ENCODE data around the gene CPXM1. TPM values are rescaled to one million over a fixed set of nuclear protein-coding genes. Genes with fewer than 3 reads are reported as not detected.

The CPXM1 gene
- total and polyA plus RNA-seq, 9 of the 15 experiments (the other 6 are each of a cell fraction or from before 2014, with no cell fraction given), result 0.04 to 1.1 (median 0.37) TPM; not detected in 2

DNA sequence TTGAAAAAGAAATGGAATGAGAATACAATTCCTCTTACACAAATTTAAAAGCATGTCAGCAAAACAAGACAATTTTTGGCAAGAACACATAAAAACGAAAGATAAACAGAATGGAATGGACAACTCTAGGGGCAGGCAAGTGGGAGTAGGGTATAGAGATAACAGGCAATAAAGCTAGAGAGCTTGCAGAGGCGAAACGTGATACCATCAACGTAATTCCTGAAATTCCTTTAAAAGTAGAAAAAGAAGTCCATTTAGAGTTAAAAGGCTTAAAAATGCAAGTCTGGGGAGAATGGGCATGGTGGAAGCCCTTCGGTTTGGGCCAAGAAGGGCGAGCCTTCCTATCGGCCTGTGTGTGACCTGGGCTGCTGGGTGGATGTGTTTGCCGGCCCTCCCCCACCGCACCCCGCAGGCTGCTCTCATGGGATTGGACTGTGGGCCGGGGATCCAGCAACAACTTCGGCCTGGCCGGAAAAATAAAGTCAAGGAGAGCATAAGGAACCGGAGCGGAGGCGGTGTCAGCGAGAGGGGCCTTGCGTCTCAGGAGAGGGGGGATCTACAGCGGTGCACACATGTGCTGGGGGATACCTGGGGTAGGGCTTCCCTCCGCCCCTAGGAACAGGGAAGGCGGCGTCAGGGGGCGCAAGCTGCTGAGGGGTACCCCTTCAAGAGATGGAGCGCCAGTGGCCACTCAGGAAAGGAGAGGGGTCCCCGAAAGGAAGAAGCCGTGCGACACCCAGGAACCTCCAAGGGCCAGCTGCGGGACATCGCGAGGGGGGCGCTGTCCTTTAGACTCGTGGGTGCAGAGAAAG is 19.9 kb upstream of the CPXM1 start:
- Histone ChIP-seq H3K79me2 (ENCODE audit: control insufficient read depth, insufficient read depth, low read length) (no peaks in the 10 kb centered on the region), H3K4me2 (ENCODE audit: insufficient read depth, low read length) (peak overlapping the region; percentile 21; the same call in 1 of the 2 replicates), H3K4me3 (no peak overlapping the region), H3K9me3 (replicated peaks; ENCODE audit: control insufficient read depth, insufficient read depth, low read depth, low read length) (no peaks in the 10 kb centered on the region), H4K20me1 (replicated peaks; ENCODE audit: control insufficient read depth, insufficient read depth, low read length) (no peaks in the 10 kb centered on the region), H3K4me1 (replicated peaks in 1 of 2; ENCODE audit: control insufficient read depth in 2 of 2, insufficient read depth in 2 of 2, low read length in 2 of 2) (peaks cover 14 to 29% of the 10 kb centered on the region in 2 experiments), H3K36me3 (ENCODE audit: control insufficient read depth, insufficient read depth, low read length) (no peaks in the 10 kb centered on the region), H3K9ac (ENCODE audit: insufficient read depth in 1 of 2, low read depth in 2 of 2, low read length in 2 of 2) (peak overlapping the region in 1 of 2 experiments; percentile 48; a peak in 2 of 4 replicates), H3K9me1 (ENCODE audit: control insufficient read depth, insufficient read depth, low read length) (peaks cover 3% of the 10 kb centered on the region), H2AFZ (ENCODE audit: low read depth, low read length) (peak overlapping the region; percentile 72), H3K27me3 (ENCODE audit: control insufficient read depth in 2 of 2, insufficient read depth in 2 of 2, low read length in 2 of 2) (no peaks in the 10 kb centered on the region), H3K27ac (ENCODE audit: extremely low read depth, low read depth, low read length) (no peak overlapping the region)
- ChIA-PET CTCF (ENCODE audit: low intra/inter-chr PET ratio) (no interaction called here), POLR2A (interaction anchor here (1.5 kb wide), 1 partner anchor 32 kb away, joined by 4 read pairs; no protein-coding TSS in a partner anchor)
- no TSS peak for BruUV-seq (replicated peaks)
- WGBS (ENCODE audit: insufficient coverage, low coverage, missing lambda C conversion rate), result 24% methylated on average over 19 of the region's 32 CpGs
- intact Hi-C loops (cut with micrococcal nuclease), result no loop called here
- ATAC-seq (peak; percentile 72), DNase-seq (ENCODE audit: extremely low read depth in 1 of 4, low spot score in 3 of 4) (peak; percentile 50 to 64 (median 56)), FAIRE-seq (no peak)
- in situ Hi-C loops (cut with MboI), result no loop called here
- TF ChIP-seq, protein P1, sequence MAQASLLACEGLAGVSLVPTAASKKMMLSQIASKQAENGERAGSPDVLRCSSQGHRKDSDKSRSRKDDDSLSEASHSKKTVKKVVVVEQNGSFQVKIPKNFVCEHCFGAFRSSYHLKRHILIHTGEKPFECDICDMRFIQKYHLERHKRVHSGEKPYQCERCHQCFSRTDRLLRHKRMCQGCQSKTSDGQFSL (CRISPR knock-in tag; IDR thresholded peaks at IDR 0.05), result no peak
- TF ChIP-seq, protein P1 (tag; IDR thresholded peaks at IDR 0.05), result no peak
- TF ChIP-seq XRCC5 (IDR thresholded peaks at IDR 0.05; ENCODE audit: low read depth, low read length) (no peak), CBX3 (IDR thresholded peaks at IDR 0.05; ENCODE audit: borderline replicate concordance in 1 of 2, low read length in 2 of 2) (no peak), MAFK (IDR thresholded peaks at IDR 0.05; ENCODE audit: low read length) (0 out of 2 replicates have a peak, but pooled peaks have one; percentile 5), SMARCE1 (IDR thresholded peaks at IDR 0.05) (peak; percentile 40; the same call in 1 of the 2 replicates), KHSRP (IDR thresholded peaks at IDR 0.05) (no peak), ZNF316 (IDR thresholded peaks at IDR 0.05) (peak; percentile 92), ATF1 (CRISPR knock-in tag; IDR thresholded peaks at IDR 0.05) (no peak), ATF1 (tag; IDR thresholded peaks at IDR 0.05) (no peak), ZNF12 (CRISPR knock-in tag; IDR thresholded peaks at IDR 0.05) (no peak), ELF2 (CRISPR knock-in tag; IDR thresholded peaks at IDR 0.05) (no peak), RBBP5 (IDR thresholded peaks at IDR 0.05; ENCODE audit: borderline replicate concordance, insufficient read depth, low read length, poor library complexity, severe bottlenecking) (peak; percentile 47), E2F4 (CRISPR knock-in tag; IDR thresholded peaks at IDR 0.05; ENCODE audit: low read depth) (no peak), ZNF764 (CRISPR knock-in tag; IDR thresholded peaks at IDR 0.05; ENCODE audit: low read depth) (no peak), USF1 (CRISPR knock-in tag; IDR thresholded peaks at IDR 0.05) (no peak), ZNF584 (CRISPR knock-in tag; IDR thresholded peaks at IDR 0.05; ENCODE audit: low read depth) (no peak), FOXK2 (conservative IDR thresholded peaks at IDR 0.05 in 1 of 2, IDR thresholded peaks at IDR 0.05 in 1 of 2; ENCODE audit: low read depth in 2 of 2) (peak in 1 of 2 experiments; percentile 16; a peak in 1 of 4 replicates)
- TF ChIP-seq, protein P2, sequence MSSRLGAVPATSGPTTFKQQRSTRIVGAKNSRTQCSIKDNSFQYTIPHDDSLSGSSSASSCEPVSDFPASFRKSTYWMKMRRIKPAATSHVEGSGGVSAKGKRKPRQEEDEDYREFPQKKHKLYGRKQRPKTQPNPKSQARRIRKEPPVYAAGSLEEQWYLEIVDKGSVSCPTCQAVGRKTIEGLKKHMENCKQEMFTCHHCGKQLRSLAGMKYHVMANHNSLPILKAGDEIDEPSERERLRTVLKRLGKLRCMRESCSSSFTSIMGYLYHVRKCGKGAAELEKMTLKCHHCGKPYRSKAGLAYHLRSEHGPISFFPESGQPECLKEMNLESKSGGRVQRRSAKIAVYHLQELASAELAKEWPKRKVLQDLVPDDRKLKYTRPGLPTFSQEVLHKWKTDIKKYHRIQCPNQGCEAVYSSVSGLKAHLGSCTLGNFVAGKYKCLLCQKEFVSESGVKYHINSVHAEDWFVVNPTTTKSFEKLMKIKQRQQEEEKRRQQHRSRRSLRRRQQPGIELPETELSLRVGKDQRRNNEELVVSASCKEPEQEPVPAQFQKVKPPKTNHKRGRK (tag; IDR thresholded peaks at IDR 0.05), result no peak

Measured in K562 (cell line).